NCI-H146 treated with DMSO at 0.1 percent for 48 hours (cell line): ENCODE data around the gene MYOC.
"Not testable (repeated sequence)": the region's sequence is repeated elsewhere in the genome, so short reads cannot be mapped to it uniquely, and the experiment has no call there.

Experiments
- DNase-seq: peaks from one replicate; lab custom pipeline; 2025; ENCODE audit not compliant: unreplicated experiment; lab: John Stamatoyannopoulos, UW

Gene MYOC

DNA sequence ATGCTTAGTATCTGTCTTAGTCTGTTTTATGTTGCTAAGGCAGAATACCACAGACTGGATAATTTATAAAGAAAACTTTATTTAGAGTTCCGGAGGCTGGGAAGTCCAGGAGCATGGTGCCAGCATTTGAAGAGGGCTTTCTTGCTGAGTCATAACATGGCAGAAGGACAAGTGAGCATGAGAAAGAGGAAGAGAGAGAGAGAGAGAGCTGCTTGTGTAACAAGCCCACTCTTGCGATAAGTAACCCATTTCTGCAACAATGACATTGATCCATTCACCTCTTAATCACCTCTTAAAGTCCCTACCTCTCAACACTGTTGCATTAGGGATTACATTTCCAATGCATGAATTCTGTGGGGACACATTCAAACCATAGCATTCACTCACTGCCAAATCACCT, 42.1 kb downstream of the MYOC start:
- no peak for DNase-seq

DNA sequence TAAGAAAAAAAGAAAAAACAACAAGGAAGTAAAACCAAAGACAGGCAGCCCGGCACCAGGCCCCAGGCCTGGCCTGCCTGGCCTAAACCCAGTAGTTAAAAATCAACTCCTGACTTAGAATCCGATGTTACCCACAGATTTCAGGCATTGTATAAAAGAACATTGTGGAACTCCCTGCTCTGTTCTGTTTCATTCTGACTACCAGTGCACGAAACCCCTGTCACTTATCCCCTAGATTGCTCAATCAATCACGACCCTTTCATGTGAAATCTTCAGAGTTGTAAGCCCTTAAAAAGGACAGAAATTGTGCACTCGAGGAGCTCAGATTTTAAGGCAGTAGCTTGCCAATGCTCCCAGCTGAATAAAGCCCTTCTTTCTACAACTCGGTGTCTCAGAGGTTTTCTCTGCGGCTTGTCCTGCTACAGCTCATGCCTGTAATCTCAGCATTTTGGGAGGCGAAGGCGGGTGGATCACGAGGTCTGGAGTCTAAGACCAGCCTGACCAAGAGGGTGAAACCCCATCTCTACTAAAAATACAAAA, 46.0 kb downstream of the MYOC start:
- no peak for DNase-seq

DNA sequence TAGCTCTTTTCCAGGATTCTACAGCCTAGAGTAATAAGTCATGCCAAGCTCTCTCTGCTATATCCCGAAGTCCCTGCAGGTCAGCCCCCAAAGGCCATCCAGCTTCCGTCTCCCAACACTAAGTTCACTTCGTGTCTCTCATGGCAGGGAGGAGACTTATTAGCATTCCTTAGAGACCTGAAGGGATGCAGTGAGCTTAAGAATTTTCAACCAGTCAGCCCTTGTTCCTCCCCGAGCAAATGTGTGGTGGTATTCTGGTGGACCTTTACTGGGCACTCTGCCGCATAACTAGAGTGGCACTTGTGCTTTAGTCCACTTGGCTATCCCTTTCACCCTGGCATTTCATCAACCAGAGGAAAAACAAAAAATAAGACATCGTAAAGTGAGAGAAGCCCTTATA, 49.4 kb downstream of the MYOC start:
- not testable (repeated sequence) for DNase-seq

DNA sequence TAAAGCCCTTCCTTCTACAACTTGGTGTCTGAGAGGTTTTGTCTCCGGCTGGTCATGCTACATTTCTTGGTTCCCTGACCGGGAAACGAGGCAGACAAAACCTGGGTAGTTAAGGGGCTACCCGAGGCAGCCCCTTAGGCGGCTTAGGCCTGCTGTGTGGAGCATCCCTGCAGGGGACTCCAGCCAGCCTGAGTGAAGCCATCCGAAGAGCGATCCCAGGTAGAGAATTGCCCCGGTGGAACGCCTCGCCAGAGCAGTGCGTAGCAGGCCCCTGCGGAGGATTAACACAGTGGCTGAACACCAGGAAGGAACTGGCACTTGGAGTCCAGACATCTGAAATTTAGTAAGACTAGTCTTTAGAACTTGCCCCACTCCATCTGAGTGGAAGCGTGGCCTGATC, 51.6 kb downstream of the MYOC start:
- DNase-seq: no peak

DNA sequence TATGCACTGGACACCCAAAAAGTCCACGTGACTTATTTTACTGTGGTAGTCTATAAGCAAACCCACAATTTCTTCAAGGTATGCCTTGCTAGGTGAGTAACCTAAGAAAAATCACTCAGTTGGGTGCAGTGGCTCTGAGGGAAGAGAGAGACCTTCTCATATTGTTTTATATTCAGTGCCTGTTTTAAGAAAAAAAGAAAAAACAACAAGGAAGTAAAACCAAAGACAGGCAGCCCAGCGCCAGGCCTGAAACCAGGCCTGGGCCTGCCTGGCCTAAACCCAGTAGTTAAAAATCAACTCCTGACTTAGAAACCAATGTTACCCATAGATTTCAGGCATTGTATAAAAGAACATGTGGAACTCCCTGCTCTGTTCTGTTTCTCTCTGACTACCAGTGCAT, 52.2 kb downstream of the MYOC start:
- DNase-seq: not testable (repeated sequence)

DNA sequence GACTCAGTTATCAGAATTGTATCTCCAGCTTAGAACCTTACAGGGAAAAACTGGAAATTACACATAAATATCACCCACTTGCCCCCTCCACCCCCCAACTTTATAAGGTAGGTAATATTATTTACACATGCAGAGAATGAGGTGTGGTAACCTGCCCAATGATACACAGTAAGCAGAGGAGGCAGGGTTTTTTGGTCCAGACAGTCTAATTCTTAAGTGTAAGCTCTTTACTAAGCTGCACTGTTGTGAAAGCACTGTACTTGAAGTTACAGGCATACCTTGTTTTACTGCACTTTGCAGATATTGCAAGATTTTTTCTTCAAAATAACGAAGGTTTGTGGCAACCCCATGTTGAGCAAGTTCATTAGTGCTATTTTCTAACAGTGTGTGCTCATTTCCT, 55.3 kb downstream of the MYOC start:
- DNase-seq: no peak

DNA sequence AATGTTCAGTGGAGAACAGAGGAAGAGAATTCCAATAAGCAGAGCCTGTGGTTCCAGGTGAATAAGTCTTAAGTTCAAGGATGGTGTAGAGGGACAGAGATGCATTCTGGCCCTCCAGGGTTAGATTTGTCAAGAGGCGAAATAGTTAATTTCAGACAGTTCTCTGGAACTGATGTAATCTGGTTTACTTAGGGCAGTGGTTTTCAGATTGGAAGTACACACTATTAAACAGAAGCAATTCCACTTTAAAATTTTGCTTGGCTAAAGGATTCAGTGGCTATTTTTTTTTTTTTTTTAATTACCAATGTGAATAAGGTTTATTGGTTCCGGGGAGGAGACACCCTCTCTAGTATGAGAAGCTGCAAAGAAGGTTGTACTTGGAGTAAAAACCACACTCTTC, 55.8 kb downstream of the MYOC start:
- no peak for DNase-seq

DNA sequence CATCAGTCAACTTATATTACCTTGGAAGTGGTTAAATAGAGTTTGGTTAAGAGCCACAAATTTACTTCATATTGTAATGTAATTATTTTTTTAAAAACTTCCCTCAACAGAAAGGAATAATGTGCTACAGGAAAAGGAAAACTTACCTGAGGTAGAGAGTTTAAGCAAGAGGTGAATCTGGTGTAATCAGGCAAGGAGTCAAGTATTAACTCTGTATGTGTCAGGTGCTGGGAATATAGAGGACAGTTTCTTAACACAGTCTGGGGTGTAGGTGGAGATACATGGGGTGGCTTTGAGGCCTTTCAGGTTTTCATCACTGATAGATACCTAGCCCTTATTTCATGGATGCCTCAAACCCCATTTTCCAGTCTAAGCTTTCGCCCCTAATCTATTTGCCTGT, 56.4 kb downstream of the MYOC start:
- no peak for DNase-seq

DNA sequence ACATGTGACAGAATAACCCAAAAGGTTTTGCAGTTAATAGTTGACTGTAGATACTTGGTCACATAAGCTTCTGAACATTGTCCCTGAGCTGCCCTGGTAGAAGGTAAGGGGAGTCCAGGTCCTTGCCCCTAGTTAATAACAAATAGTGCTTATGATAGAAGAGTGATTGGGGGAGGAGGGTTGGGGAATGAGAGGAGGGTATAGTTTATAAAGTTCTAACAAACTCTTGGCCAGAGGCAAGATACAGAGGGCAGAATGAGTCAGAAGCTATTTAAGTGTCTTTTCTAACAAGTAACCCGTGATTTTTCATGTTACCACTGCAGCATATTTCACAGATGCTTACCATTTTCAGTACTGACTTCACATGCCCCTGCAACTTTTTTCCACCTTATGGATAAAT, 57.2 kb downstream of the MYOC start:
- no peak for DNase-seq

DNA sequence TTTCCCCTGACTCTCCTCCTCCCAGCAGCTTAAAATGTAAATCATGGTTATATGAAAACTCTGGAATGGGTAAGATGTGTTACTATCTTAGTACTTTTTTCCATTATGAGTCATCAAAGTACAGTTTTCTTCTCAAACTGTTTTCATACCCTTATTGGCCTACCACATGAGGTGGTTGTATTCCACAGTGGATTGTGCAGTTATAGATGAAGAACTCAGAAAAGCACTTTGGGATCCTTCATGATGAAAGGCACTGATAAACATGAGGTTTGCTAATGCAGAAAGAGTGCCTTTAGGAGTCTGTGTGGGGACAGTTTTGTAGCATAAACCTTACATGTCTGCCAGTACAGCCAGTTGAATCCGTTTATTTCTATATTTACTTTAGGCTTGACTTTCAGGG, 62.5 kb downstream of the MYOC start:
- DNase-seq: no peak

DNA sequence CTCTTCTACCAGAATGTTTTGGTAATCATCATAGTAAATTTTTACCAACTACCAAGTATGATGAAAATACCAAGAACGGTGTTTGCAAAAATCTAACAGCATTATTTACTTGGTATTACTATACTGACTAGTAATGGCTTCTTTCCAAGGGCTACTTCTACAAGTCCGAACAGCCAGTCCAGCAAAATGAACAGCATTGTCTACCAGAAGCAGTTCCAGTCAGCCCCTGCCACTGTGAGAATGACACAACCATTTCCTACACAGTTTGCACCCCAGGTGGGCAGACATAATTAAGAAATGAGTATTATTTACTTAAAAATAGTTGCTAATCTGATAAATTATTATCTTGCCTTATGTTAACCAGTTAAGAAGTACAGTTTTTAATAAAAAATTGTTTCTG, 64.3 kb downstream of the MYOC start:
- DNase-seq: no peak

DNA sequence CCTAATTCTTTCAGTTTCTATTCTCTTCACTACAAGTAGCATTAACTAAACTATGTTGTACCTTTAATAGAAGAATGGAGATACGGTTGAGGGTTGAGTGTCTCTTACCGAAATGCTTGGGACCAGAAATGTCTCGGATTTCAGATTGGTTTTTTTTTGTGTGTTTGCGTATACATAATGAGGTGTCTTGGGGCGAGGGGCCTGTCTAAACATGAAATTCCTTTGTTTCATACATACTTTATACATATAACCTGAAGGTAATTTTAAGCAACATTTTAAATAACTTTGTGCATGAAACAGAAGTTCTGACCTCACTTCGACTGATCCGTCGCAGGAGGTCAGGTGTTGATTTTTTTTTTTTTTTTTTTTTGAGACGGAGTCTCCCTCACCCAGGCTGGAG, 66.8 kb downstream of the MYOC start:
- no peak for DNase-seq
